ENCODE measurements around the gene TULP3. TPM values are rescaled to one million over a fixed set of nuclear protein-coding genes. Genes with fewer than 3 reads are reported as not detected.

TULP3 gene
- total and polyA plus RNA-seq, 2 experiments from 2014 or later = 19.0 to 22.9 TPM

DNA sequence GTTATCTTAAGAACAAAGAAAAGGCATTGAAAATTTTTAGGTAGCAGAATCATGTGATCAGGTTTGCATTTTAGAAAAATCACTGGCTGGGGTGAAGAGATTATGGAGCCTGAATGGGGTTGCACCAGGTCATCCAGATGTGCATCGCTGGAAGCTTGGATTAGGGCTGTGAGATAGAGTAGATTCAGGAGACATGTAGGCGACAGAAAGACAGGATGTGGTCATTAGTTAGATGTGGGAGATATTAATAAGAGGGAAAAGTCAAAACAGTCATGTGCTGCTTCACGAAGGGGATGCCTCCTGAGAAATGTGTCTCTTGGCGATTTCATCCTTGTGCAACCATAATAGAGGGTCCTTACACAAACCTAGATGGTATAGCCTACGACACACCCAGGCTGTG, 93.6 kb downstream of the TULP3 start:
- Histone ChIP-seq H4K20me1 (ENCODE audit: insufficient read depth, poor library complexity, severe bottlenecking) (no peaks in the 10 kb centered on the region), H3K4me2 (no peak overlapping the region), H3K79me2 (no peaks in the 10 kb centered on the region), H3K4me1 (ENCODE audit: insufficient read depth) (no peaks in the 10 kb centered on the region), H3K4me3 (no peak overlapping the region), H3K9me2 (replicated peaks; ENCODE audit: insufficient read depth) (no peaks in the 10 kb centered on the region), H3K9me3 (ENCODE audit: low read depth) (no peaks in the 10 kb centered on the region), H3K27ac (no peak overlapping the region), H3K36me3 (replicated peaks; ENCODE audit: insufficient read depth, low read depth) (no peaks in the 10 kb centered on the region), H2AFZ (no peak overlapping the region), H3K27me3 (no peaks in the 10 kb centered on the region)
- TF ChIP-seq CTCF (IDR thresholded peaks at IDR 0.05; ENCODE audit: poor library complexity) = no peak
- no peak for TF ChIP-seq EZH2phosphoT487 (IDR thresholded peaks at IDR 0.05; ENCODE audit: low read depth, severe bottlenecking, unreplicated experiment)
- no peak for TF ChIP-seq EZH2 (IDR thresholded peaks at IDR 0.05; ENCODE audit: borderline replicate concordance)
- WGBS (ENCODE audit: low lambda C conversion rate, missing lambda C conversion rate) = 93% methylated on average over 5 of the region's 5 CpGs
- no peak for DNase-seq (ENCODE audit: low spot score)

DNA sequence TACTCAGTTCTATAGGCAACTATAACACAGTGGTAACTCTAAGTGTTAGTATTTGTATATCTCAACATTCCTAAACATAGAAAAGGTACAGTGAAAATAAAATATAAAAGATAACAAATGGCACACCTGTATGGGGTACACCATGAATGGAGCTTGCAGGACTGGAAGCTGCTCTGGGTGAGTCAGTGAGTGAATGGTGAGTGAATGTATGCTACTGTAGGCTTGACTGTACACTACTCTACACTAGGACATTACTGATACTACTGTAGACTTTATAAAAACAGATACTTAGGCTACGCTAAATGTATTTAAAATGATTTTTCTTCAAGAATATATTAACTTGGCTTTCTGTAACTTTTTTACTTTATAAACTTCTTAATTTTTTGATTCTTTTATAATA, 94.0 kb downstream of the TULP3 start:
- TF ChIP-seq CTCF (IDR thresholded peaks at IDR 0.05; ENCODE audit: poor library complexity) (no peak), EZH2phosphoT487 (IDR thresholded peaks at IDR 0.05; ENCODE audit: low read depth, severe bottlenecking, unreplicated experiment) (no peak), EZH2 (IDR thresholded peaks at IDR 0.05; ENCODE audit: borderline replicate concordance) (no peak)
- H4K20me1 ChIP-seq (ENCODE audit: insufficient read depth, poor library complexity, severe bottlenecking) = no peaks in the 10 kb centered on the region
- H3K27ac ChIP-seq = no peak overlapping the region
- H3K79me2 ChIP-seq = no peaks in the 10 kb centered on the region
- no peaks in the 10 kb centered on the region for H3K27me3 ChIP-seq
- 96% methylated on average over 1 of the region's 1 CpG for whole genome bisulfite sequencing (ENCODE audit: low lambda C conversion rate, missing lambda C conversion rate)
- H3K4me2 ChIP-seq = no peak overlapping the region
- H2AFZ ChIP-seq = no peak overlapping the region
- no peaks in the 10 kb centered on the region for H3K4me1 ChIP-seq (ENCODE audit: insufficient read depth)
- H3K9me2 ChIP-seq (replicated peaks; ENCODE audit: insufficient read depth) = no peaks in the 10 kb centered on the region
- no peaks in the 10 kb centered on the region for H3K36me3 ChIP-seq (replicated peaks; ENCODE audit: insufficient read depth, low read depth)
- H3K9me3 ChIP-seq (ENCODE audit: low read depth) = no peaks in the 10 kb centered on the region
- no peak overlapping the region for H3K4me3 ChIP-seq
- DNase-seq (ENCODE audit: low spot score) = no peak

- H3K9me2 ChIP-seq (replicated peaks; ENCODE audit: insufficient read depth) = no peaks in the 10 kb centered on the region
- H3K36me3 ChIP-seq (replicated peaks; ENCODE audit: insufficient read depth, low read depth) = no peaks in the 10 kb centered on the region
- H3K27ac ChIP-seq = no peak overlapping the region
- WGBS (ENCODE audit: low lambda C conversion rate, missing lambda C conversion rate) = 90% methylated on average over 3 of the region's 3 CpGs
- H3K27me3 ChIP-seq = no peaks in the 10 kb centered on the region
- no peak overlapping the region for H2AFZ ChIP-seq
- TF ChIP-seq EZH2 (IDR thresholded peaks at IDR 0.05; ENCODE audit: borderline replicate concordance) (no peak), CTCF (IDR thresholded peaks at IDR 0.05; ENCODE audit: poor library complexity) (no peak), EZH2phosphoT487 (IDR thresholded peaks at IDR 0.05; ENCODE audit: low read depth, severe bottlenecking, unreplicated experiment) (no peak)
- no peak overlapping the region for H3K4me3 ChIP-seq
- no peak overlapping the region for H3K4me2 ChIP-seq
- H3K9me3 ChIP-seq (ENCODE audit: low read depth) = no peaks in the 10 kb centered on the region
- no peaks in the 10 kb centered on the region for H3K4me1 ChIP-seq (ENCODE audit: insufficient read depth)
- DNase-seq (ENCODE audit: low spot score) = no peak
- no peaks in the 10 kb centered on the region for H4K20me1 ChIP-seq (ENCODE audit: insufficient read depth, poor library complexity, severe bottlenecking)
- H3K79me2 ChIP-seq = no peaks in the 10 kb centered on the region
Observed at GRCh38 chr12:2986876-2987275, 96.2 kb downstream of the TULP3 start.

GRCh38 chr12:2988494-2988893, 97.8 kb downstream of the TULP3 start:
- H2AFZ ChIP-seq = no peak overlapping the region
- no peaks in the 10 kb centered on the region for H3K4me1 ChIP-seq (ENCODE audit: insufficient read depth)
- no peaks in the 10 kb centered on the region for H4K20me1 ChIP-seq (ENCODE audit: insufficient read depth, poor library complexity, severe bottlenecking)
- H3K79me2 ChIP-seq = no peaks in the 10 kb centered on the region
- 92% methylated on average over 5 of the region's 5 CpGs for WGBS (ENCODE audit: low lambda C conversion rate, missing lambda C conversion rate)
- H3K9me3 ChIP-seq (ENCODE audit: low read depth) = no peaks in the 10 kb centered on the region
- H3K4me3 ChIP-seq = no peak overlapping the region
- TF ChIP-seq EZH2phosphoT487 (IDR thresholded peaks at IDR 0.05; ENCODE audit: low read depth, severe bottlenecking, unreplicated experiment) = no peak
- DNase-seq (ENCODE audit: low spot score) = no peak
- H3K27ac ChIP-seq = no peak overlapping the region
- no peaks in the 10 kb centered on the region for H3K27me3 ChIP-seq
- H3K4me2 ChIP-seq = no peak overlapping the region
- no peaks in the 10 kb centered on the region for H3K9me2 ChIP-seq (replicated peaks; ENCODE audit: insufficient read depth)
- no peaks in the 10 kb centered on the region for H3K36me3 ChIP-seq (replicated peaks; ENCODE audit: insufficient read depth, low read depth)

Small RNA genes lying within 50 kb of the gene (small RNA-seq; reads per million reads assigned to genes)
- not detected for gene RNU6-1315P

Other genes starting within 250 kb of the TULP3 start
- gene FKBP4, start 95.9 kb upstream of the TULP3 start, total RNA-seq = 46.4 and 52.1 TPM in 2 replicates
- 70.9 and 77.9 TPM in 2 replicates for gene FKBP4, start 95.9 kb upstream of the TULP3 start, polyA plus RNA-seq
- gene ITFG2, start 78.2 kb upstream of the TULP3 start, total RNA-seq = 19.5 and 20.9 TPM in 2 replicates
- gene ITFG2, start 78.2 kb upstream of the TULP3 start, polyA plus RNA-seq = 23.5 and 31.7 TPM in 2 replicates
- not detected in 2 replicates for gene NRIP2, start 55.9 kb upstream of the TULP3 start, total RNA-seq
- 0.30 and 0.95 TPM in 2 replicates for gene NRIP2, start 55.9 kb upstream of the TULP3 start, polyA plus RNA-seq
- gene TEX52, start 33.9 kb upstream of the TULP3 start, total RNA-seq = not detected in 2 replicates
- gene TEX52, start 33.9 kb upstream of the TULP3 start, polyA plus RNA-seq = not detected in 2 replicates
- 4.3 and 6.8 TPM in 2 replicates for gene FOXM1, start 13.7 kb upstream of the TULP3 start, total RNA-seq
- 9.4 and 11.0 TPM in 2 replicates for gene FOXM1, start 13.7 kb upstream of the TULP3 start, polyA plus RNA-seq
- gene RHNO1, start 13.7 kb upstream of the TULP3 start, total RNA-seq = 29.1 and 30.5 TPM in 2 replicates
- 29.8 and 35.5 TPM in 2 replicates for gene RHNO1, start 13.7 kb upstream of the TULP3 start, polyA plus RNA-seq
- gene TEAD4, start 68.5 kb downstream of the TULP3 start, total RNA-seq = 5.5 and 8.3 TPM in 2 replicates
- 12.0 and 12.7 TPM in 2 replicates for gene TEAD4, start 68.5 kb downstream of the TULP3 start, polyA plus RNA-seq
- 35.3 and 38.6 TPM in 2 replicates for gene TSPAN9, start 186.5 kb downstream of the TULP3 start, total RNA-seq
- gene TSPAN9, start 186.5 kb downstream of the TULP3 start, polyA plus RNA-seq = 16.6 and 19.8 TPM in 2 replicates

All from hepatocyte (in vitro differentiated cells).